Fibroblast of pulmonary artery (primary cell): Measurements from ENCODE around the gene MED26.
"Not testable (repeated sequence)": the region's sequence is repeated elsewhere in the genome, so short reads cannot be mapped to it uniquely, and the experiment has no call there.

Source experiments
- DNase-seq: peaks from one replicate; pipeline ENCODE4 v3.0.0-alpha.2; 2010; ENCODE audit warnings: low read depth
- H3K4me3 ChIP-seq: replicated peaks from 2 replicates; pipeline ENCODE4 v1.5.1; 2011; ENCODE audit warnings: low read depth, mild to moderate bottlenecking, control low read depth, low read length, moderate library complexity
- TF ChIP-seq, protein P1 (sequence below): IDR thresholded peaks from 2 replicates; pipeline ENCODE4 v1.5.1; 2011; ENCODE audit warnings: mild to moderate bottlenecking, control low read depth, low read length, inconsistent platforms; ENCODE audit errors: missing control alignments

Gene MED26

GRCh38 chr19:16554776-16555175, 73.2 kb downstream of the MED26 start:
- TF ChIP-seq, protein P1, sequence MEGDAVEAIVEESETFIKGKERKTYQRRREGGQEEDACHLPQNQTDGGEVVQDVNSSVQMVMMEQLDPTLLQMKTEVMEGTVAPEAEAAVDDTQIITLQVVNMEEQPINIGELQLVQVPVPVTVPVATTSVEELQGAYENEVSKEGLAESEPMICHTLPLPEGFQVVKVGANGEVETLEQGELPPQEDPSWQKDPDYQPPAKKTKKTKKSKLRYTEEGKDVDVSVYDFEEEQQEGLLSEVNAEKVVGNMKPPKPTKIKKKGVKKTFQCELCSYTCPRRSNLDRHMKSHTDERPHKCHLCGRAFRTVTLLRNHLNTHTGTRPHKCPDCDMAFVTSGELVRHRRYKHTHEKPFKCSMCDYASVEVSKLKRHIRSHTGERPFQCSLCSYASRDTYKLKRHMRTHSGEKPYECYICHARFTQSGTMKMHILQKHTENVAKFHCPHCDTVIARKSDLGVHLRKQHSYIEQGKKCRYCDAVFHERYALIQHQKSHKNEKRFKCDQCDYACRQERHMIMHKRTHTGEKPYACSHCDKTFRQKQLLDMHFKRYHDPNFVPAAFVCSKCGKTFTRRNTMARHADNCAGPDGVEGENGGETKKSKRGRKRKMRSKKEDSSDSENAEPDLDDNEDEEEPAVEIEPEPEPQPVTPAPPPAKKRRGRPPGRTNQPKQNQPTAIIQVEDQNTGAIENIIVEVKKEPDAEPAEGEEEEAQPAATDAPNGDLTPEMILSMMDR, result no peak
- no peak overlapping the region for H3K4me3 ChIP-seq
- no peak for DNase-seq

DNA sequence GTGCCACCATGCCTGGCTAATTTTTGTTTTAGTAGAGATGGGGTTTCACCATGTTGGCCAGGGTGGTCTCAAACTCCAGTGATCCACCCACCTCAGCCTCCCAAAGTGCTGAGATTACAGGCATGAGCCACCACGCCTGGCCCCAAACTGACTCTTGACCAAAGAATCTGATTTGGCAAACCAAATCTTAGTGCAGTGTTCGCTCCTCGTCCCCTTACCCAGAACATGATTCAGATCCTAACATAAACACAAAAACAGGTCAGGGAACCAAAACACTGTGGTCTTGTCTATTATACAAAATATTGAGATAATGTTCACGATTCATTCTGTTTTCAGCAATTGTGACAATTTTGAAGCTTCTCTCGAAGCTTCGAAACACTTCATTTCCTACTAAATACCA, 76.1 kb downstream of the MED26 start:
- DNase-seq, H3K4me3 ChIP-seq: not testable (repeated sequence)

GRCh38 chr19:16548956-16549355, 79.0 kb downstream of the MED26 start:
- DNase-seq, result no peak
- TF ChIP-seq, protein P1, result no peak
- H3K4me3 ChIP-seq, result no peak overlapping the region

- H3K4me3 ChIP-seq, result no peak overlapping the region
- TF ChIP-seq, protein P1, result no peak
- DNase-seq, result no peak
Measured at GRCh38 chr19:16544473-16545231, 83.4 kb downstream of the MED26 start.

GRCh38 chr19:16543734-16544133, 84.3 kb downstream of the MED26 start:
- not testable (repeated sequence) for H3K4me3 ChIP-seq, DNase-seq

DNA sequence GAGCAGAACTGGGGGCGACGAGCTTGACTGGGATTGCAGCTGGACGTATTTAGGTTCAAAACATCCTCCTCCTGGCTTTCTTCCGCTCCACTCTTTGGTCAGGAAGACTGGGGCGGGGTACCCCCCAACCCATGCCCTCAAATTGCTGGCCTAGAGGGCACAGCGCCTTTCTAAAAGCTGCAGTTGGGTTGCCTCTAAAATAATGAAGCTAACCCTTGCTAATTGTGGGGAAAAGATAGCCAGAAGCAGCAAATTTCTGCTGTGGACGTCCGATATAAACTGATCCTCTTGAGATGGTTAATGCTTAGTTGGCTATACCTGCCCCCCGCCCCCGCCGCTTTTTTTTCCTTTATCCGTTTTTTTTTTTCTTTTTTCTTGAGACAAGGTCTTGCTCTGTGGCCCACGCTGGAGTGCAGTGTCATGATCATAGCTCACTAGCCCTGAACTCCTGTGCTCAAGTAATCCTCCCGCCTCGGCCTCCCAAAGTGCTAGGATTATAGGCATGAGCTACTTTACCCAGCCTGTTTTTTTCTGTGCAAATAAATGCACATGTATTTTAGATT, 85.0 kb downstream of the MED26 start:
- no peak for DNase-seq

DNA sequence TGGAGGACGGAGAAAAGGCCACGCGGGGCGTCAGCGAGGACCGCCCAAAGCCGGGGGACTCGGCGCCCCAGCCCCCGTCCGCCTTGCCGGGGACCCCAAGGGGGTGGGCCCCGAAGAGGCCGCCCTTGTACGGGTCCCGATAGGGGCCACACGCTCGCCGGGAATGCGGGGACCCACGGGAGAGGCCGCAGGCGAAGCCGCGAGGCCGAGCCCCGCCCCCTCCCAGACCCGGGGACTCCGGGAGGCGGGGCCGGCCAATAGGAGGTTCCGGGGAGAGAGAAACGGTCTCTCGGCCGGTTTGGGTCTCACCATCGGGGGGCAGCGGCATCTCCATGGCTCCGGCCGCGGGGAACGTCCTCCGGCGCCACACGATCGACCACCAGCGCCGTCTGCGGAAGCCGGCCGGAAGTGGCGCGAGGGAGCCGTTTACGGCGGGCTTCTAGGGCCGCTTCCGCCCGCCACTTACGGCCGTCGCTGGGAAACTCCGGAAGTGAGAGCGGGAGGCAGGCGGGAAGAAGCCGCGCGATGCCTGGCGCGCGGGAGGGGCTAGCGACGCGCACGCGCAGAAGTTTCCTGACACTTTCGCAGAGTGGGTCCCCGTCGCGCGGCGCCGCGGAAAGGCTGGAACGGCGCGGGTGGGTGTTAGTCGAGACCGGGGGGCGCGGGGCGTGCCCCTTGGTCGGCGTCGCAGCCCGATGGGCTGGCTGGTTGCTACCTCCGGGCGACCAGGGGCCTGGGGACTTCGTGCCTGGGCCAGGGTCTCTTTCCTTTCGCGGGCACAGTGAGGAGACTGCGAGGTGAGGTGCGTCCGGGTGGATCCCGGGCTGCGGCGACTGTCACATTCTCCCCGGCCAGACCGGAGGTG, 85.7 kb downstream of the MED26 start, which contains the start of gene CHERP:
Gene CHERP, minus strand, starts transcription at position 393 of the 865 bp plus-strand sequence. Its CDS starts 59 bp downstream, at position 334.
- TF ChIP-seq, protein P1, result no peak
- H3K4me3 ChIP-seq, result peak within 1 kb of the TSS; percentile 94
- DNase-seq, result peak; percentile 93

More for the DNA sequence above, 85.0 kb downstream of the MED26 start:
- H3K4me3 ChIP-seq, result peak overlapping the region; percentile 94
- TF ChIP-seq, protein P1, result no peak
